Right kidney (tissue), 1 donor: Measurements from ENCODE around the gene PPFIA1.

Experiments used
- DNase-seq: peaks from one replicate; pipeline ENCODE4 v3.0.0-alpha.2; 2016

Gene PPFIA1

DNA sequence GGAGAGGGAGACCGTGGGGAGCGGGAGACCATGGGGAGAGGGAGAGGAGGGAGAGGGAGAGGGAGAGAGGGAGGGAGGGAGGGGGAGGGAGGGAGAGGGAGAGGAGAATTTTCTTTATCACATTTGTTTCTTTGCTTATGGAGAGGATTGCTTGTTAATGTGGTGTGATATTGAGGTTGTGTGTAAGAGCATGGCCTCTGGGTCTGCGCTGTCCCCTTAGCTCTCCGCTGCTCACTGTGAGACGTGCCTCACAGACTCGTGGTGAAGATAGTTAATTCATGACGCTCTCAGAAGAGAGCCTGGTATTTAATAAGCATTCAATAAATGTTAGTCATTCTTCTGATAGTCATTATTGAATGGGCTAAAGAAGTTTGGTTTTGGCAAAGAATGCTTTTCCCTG, 26.2 kb downstream of the PPFIA1 start:
- no peak for DNase-seq

DNA sequence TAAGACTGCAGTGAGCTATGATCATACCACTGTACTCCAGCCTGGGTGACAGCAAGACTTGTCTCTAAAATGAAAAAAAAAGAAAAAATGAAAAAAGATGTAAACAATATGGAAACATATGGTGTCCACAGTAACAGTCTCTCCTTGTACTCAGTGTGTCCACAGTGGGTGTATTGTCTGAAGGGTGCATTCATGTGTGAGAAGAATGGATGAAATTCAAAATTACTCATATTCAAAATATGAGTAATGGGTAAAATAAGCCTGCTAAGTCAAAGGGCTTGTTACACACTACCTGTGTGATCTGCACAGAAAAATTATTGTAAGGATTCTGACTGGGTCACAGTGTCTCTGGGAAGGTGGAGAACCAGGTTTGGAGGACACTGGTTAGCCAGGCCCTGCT, 26.9 kb downstream of the PPFIA1 start:
- DNase-seq = no peak

DNA sequence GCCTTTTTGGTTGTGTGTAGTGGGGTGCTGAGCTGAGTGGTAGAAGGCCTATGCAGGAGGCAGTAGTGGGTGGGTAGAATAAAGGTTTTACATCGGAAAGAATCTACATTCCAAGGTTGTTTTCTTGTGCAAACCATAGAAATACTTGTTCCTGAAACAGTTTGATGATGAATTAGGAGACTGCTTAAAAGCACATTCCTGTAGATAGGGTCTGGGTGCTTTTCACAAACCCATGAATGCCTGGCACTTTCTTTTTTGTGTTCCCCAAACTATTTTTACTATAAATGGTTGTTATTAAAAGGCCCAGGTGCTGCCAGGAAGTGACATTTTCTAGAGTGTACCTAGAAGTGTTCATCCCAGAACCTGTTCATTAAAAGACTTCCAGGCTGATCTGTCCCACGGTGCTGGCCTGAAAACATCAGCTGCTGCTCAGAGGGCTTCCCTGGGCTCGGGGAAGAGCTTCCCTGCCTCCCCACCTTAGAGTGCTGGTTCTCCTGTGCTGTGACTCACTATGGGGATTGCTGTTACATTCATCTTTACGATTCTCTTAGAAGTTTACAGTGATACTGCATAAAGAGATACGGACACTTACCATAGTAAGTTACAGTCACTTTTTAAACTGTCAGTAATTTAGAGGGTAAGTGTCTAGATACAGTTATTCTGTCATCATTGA, 27.9 kb downstream of the PPFIA1 start:
- no peak for DNase-seq

DNA sequence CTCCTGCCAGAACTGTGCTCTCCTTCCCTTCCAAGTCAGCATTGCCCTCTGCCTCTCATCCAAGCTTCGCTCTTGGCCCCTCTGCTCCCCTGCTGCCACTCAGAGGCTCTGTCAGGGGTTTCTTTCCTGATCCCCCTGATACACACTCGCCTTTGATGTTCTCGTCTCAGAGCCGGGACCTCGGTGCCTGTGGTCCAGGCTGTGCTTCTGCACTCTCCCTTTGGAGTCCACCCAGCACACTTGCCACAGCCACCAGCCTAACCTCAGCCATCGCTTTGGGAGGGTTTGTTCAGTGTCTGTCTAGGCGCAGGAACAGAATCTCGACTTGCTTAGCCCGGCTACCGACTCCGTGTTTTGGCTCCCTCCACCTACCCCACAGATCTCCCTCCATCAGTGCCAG, 29.1 kb downstream of the PPFIA1 start:
- DNase-seq = no peak

DNA sequence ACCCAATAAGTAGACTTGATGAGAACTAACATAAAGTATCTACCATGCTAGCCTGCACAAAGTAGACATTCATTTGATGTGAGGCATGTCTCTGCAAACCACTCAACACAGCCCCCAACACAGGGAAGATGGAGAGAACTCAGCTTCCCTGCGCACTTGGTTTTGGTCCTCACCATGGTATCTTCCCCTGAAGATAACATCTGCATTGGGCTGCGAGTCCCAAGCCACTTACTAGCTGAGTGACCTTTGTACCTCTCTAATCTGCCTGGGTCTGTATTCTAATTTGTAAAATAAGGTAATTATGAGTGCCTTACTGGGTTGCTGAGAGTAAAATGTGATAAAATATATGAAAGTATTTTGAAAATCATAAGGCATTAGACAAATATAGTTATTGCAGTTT, 30.7 kb downstream of the PPFIA1 start:
- DNase-seq = no peak

DNA sequence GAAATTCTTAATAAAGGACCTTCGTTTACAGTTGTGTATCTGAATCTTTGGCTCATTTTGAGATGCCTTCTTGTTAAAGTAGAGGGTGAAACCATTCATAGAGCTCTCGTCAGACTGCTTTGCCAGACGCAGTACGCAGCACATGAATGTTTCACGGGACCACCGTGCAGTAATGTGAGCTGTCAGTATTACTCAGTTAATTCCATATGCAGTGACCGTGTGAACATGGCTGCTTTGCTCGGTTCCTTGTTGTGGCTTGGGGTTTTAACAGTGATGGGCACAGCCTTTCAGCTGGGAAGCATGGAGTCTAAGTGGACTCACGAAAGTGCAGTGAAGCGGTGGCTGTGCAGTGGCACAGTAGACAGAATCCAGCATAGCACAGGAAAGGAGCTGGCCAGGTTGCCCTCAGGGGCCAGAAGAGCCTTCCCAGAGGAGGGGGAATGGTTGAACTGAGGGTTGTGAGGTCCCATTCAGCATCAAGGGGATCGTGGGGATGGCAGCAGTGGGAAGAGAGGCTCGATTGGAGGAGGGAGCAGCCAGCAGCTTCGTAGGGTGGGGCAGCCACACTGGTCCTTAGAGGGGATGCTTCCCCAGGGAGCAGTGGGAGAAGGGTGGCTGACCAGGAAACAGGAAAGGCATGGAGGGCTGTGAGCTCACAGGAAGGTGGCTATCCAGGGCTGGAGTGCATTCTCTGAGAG, 31.4 kb downstream of the PPFIA1 start:
- no peak for DNase-seq

DNA sequence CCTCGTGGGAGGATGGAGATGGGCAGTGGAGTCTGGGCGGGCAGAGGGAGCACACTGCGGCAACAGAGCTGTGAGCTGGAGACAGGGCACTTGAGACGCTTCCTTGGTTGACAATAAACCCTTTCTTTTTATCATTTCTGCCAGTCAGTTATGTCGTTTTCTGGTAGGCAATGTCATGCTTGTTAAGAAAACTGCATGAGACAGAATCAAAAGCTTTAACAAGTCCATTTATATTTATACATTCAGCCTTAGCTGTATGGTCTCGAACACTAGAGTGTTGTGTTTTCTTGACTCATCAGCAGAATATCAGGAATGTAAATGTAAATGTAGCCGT, 31.9 kb downstream of the PPFIA1 start:
- DNase-seq = no peak

DNA sequence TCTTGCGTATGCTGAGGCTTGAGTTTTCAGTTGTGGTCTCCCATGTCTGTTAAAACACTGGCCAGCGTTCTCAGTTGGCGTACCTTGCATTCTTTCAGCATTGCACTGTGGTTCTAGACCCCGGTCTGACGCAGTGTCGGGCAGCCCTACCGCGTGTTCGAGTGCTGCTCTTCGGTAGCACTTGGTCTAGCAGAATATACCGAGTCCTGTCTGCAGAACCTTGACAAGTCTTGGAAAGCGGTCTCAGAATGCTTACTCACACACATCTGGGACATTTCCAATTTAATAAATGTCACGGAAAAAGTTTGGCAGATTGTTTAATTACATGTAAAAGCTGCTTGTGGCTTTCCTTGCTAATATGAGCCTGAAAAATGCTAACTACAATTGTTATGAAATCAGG, 32.6 kb downstream of the PPFIA1 start:
- no peak for DNase-seq

DNA sequence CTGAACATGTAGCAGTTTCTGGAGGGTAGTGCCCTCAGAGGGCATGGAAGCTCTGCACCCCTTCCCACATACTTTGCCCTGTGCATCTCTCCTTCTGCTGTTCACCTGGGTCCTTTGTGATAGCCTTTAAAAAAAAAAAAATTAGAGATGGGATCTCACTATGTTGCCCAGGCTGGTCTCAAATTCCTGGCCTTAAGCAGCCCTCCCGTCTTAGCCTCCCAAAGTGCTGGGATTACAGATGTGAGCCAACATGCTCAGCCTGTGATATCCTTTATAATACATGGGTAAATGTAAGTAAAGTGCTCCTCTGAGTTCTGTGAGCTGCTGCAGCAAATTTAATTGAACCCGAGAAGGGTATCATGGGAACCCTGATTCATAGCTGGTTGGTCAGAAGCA, 33.7 kb downstream of the PPFIA1 start:
- no peak for DNase-seq

DNA sequence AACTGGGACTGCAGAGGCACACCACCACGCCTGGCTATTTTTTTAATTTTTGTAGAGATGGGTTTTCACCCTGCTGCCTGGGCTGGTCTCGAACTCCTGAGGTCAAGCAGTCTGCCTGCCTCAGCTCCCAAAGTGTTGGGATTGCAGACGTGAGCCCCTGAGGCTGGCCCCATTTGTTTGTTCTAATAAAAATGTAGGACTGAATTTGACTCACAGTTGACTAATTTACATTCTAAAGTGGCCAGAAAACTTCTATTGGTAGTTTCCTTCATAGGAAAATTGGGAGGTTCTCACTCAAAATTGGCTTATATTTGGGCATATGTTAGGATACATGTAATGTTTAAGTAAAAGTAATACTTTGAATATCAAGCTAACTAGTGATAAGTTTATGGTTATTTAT, 35.0 kb downstream of the PPFIA1 start:
- no peak for DNase-seq

DNA sequence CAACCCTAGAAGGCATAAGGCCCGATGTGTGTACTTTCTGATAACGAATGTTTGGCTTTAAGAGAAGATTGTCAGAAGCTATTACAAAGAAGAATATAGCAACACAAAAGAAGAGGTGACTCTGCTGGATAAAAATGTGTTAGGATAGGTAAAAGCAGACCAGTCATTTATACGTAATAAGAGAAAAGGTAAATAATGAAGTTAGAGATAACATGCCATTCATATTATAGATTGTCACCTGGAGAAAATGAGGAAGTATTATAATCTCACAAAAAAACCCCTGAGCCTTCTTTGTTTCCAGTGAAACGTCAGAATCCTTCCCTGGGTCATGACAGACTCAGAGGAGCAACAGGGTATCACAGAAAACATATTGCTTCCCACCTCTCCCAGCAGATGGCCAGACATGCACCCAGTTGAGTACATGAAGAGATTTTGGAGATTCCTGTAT, 36.1 kb downstream of the PPFIA1 start:
- no peak for DNase-seq

DNA sequence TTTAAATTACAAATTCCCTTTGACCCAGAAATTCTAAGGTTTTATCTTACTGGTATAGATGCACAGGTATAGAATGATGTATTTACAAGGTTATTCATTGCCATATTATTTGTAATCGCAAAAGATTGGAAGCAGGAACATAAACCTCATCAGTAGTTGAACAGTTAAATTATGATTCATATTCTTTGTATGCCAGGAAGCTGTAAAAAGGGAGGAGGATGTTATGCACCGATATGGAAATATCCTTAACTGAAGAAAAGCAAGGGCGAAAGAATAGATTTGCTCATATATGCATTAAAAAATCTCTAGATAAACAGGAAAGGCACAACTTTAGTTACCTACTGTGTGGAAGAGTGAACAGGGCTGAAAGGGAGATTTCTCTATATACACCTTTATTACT, 36.7 kb downstream of the PPFIA1 start:
- no peak for DNase-seq

DNA sequence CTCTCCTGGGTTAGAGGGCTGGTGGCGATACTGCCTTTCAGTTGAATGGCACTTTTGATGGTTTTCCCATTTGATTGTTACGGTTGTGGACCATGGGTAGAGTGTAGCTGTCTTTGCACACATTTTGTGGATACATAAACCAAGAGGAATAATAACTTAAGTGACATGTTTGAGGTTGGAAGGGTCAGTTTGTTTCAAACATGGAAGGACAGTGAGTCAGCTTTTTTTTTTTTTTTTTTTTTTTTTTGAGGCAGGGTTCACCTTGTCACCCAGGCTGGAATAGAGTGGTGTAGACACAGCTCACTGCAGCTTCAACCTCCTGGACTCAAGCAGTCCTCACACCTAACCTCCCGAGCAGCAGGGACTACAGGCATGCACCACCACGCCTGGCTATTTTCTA, 41.1 kb downstream of the PPFIA1 start:
- DNase-seq = no peak

DNA sequence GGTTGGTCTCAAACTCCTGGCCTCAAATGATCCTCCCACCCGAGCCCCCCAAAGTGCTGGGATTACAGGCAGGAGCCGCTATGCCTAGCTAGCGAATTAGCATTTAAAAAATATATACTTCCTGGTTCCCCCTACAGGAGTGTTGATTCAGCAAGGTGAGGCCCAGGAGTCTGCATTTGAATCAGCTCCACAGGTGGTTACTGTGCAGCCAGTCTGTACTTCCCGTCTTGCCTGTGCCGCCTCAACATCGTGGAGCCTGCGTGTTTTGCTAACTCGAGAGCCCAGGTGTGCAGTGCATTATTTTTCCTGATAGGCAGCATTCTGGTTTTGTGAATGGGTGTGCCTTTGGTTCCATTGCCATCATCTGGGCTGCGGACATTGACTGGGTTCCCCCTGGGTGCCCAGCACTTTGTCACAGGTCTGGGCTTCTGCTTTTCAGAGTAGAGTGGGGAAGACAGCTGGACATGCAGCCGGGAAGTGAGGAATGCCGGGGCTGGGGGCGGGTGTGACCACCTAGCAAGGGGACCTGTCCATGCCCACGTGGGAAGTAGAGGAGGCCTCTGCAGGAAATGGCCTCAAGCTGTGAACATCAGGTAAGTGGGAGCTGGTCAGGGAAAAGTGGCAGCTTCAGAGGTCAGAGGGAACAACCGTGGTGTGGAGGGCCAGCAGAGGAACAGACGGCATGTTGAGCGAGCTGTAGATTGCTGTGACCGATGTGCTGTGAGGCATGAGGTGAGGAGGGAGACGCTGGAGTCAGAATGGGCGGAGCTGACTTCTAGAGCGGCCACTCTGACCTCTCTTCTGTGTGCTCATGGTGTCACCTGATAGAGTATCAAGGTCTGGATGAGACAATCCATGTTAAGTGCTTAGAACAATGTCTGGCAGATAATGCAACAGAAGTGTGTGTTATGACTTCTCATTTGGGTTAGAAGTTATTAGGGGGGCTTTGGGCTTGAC, 42.2 kb downstream of the PPFIA1 start:
- no peak for DNase-seq

DNA sequence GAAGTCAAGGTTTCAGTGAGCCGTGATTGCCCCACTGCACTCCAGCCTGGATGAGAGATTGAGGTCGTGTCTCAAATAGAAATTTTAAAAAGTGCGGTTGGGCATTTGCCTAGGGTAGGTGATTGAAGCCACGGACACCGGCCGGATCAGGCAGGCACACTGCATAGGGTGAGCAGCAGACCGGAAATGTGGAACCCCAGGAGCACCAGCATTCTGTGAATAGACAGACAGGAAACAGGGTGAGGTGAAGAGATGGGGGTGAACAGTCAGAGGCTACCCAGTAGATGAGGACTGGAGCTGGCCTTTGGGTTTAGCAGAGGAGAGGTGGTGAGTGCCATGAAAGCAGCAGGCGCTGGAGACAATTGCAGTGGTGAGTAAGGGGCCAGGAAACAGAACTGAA, 43.5 kb downstream of the PPFIA1 start:
- DNase-seq = no peak

DNA sequence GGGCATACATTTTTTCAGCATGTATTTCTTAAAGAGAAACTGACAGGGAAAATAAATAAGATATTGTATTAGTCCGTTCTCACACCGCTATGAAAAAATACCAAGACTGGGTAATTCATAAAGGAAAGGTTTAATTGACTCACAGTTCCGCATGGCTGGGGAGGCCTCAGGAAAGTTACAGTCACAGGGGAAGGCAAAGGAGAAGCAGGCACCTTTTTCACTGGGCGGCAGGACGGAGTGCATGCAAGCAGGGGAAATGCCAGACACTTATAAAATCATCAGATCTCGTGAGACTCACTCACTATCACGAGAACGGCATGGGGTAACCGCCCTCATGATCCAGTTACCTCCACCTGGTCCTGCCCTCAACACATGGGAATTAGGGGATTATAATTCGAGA, 44.2 kb downstream of the PPFIA1 start:
- no peak for DNase-seq

DNA sequence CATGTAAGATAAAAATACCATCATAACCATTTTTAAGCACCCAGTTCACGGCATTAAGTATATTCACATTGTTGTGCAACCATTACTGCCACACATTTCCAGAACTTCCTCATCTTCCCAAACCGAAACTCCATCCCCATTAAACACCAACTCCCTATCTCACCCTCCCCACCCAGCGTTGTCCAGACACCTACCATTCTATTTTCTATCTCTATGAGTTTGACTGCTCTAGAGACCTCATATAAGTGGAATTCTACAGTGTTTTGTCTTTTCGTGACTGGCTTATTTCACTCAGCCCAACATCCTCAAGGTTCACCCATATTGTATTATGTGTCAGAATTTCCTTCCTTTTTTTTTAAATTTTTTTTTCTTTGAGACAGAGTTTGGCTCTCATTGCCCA, 45.2 kb downstream of the PPFIA1 start:
- no peak for DNase-seq

DNA sequence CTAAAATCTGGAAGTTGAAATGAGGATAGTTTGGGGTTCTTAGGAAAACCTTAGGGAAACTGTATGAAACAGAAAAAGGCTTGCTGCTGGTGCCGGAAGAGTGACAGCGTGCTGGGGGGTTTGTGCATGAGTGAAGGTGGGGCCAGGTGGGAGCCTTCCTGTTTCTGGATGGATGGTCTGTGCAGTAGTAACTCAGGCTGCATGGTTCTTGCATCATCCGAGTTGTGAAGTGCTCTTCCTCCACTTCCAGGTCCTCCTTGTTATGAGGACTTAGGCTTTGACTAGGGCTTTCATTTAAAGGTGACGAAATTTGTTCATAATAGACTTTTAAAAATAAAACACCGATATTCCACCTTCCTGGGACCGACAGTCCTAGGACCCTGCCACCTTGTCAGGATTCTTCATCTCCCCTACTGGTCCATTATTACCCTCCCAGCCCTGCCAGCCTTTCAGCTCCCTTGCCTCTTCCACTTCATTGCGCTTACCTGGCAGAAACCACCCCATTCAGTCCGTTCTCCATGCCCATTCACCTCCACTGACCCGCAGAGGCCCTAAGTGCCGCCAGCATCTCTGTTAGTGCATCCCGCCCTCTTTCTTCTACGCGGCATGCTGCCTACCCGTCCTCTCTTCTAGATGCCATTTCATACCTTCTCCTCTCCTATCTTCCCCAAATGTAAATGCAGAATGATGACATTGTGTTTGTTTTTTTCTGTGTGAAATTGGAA, 47.3 kb downstream of the PPFIA1 start:
- no peak for DNase-seq

DNA sequence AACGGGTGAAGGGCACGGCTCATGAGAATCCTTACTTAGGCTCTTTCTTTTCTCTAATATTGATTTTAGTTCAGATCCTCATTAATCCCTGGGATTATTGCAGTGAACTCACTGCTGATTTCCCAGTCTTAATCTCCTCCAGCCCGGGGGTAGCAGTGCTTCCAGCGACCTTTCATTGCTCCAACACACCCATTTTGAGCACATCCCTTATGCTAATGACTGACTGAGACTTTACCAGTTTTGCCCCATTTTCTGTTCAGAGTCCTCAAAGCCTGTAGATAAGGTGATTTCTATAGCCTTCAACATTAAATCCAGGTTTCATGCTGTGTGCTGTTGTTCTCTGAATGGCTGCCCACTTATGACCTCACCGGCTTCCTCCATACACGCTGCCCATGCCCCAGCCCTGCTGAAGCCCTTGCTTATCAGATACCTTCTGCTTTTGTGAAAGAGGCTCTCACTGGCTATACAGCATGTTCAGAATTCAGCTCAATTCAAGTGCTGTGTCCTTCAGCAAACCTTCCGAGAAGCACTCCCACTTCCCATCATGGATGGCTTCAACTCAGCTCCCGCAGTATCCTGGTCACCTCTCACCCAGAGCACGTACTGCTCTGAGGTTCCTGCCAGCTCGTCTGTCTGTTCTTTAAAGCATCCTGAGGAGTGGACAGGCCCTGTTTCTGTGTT, 49.0 kb downstream of the PPFIA1 start:
- no peak for DNase-seq

DNA sequence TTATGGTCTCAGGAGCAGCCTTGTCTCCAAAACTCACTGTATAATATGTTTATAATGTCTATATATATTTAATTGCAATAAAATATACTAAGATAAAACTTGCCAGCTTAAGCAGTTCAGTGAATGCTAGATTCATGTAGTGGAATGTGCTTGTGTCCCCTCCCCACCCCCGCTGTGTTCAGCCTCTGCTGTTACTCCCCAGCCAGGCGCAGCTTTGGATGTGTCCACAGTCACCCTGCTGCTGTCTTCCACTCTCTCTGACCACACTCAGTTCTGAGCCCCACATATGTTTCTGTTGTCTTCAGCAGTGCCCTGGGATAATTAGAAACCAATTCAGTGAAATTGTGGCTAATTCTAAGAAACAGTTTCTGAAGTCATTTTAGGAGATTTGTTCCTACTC, 52.2 kb downstream of the PPFIA1 start:
- DNase-seq = no peak

DNA sequence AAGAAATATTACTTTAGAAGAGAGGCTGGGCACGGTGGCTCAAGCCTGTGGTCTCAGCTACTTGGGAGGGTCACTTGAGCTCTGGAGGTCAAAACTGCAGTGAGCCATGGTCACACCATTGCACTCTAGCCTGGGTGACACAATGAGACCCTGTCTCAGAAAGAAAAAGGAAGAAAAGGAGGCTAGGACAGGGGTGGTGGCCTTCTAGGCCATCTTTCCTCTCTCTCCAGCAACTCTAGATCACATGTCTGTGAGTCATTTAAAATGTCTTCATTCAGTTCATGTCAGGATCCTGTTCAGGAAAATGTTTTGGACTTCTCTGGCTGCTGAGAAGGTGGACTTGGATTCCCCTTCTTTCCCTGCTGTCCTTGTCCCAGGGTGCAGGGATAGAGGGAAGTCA, 53.3 kb downstream of the PPFIA1 start:
- no peak for DNase-seq
